CD14-positive monocyte (primary cell): ENCODE results near the gene TWNK. TPM values are rescaled to one million over a fixed set of nuclear protein-coding genes. Genes with fewer than 3 reads are reported as not detected.

ENCODE experiments used
- DNase-seq, 3 donors: peaks; one replicate each; pipeline ENCODE4 v3.0.0-alpha.2; 2011 to 2022
- H2AFZ ChIP-seq: 2 replicates; pipeline ENCODE4 v1.6.0; 2012; ENCODE audit warnings: mild to moderate bottlenecking, low read depth, low read length, inconsistent platforms; ENCODE audit not compliant: insufficient read depth, poor library complexity, severe bottlenecking
- H3K27ac ChIP-seq, 2 donors: 1 replicate in 1 of 2; 2 replicates in 1 of 2; pipeline ENCODE4 v1.5.1; 2012 to 2013; ENCODE audit warnings: low read length in 2 of 2, control low read depth in 1 of 2, inconsistent platforms in 1 of 2, low read depth in 1 of 2, mild to moderate bottlenecking in 1 of 2
- H3K27me3 ChIP-seq, 2 donors: one replicate each; pipeline versions ENCODE4 v1.6.0 to v1.6.1; 2011 to 2013; ENCODE audit warnings: low read length in 2 of 2; ENCODE audit not compliant: control insufficient read depth in 2 of 2, insufficient read depth in 2 of 2
- H3K36me3 ChIP-seq, 2 donors: replicated peaks in 1 of 2; 1 replicate in 1 of 2; 2 replicates in 1 of 2; pipeline versions ENCODE4 v1.5.1 to v1.6.1; 2012 to 2013; ENCODE audit warnings: low read length in 2 of 2, control low read depth in 1 of 2, inconsistent platforms in 1 of 2, mild to moderate bottlenecking in 1 of 2; ENCODE audit not compliant: insufficient read depth in 2 of 2, control insufficient read depth in 1 of 2
- H3K4me1 ChIP-seq, 2 donors: 1 replicate in 1 of 2; 2 replicates in 1 of 2; pipeline versions ENCODE4 v1.5.1 to v1.6.1; 2012 to 2013; ENCODE audit warnings: low read length in 2 of 2, control low read depth in 1 of 2, inconsistent platforms in 1 of 2, mild to moderate bottlenecking in 1 of 2, moderate library complexity in 1 of 2; ENCODE audit not compliant: insufficient read depth in 2 of 2, control insufficient read depth in 1 of 2
- H3K4me2 ChIP-seq: replicated peaks from 2 replicates; pipeline ENCODE3; 2012; ENCODE audit warnings: low read length, moderate library complexity, mild to moderate bottlenecking; ENCODE audit not compliant: poor library complexity, severe bottlenecking; ENCODE audit errors: extremely low read depth
- H3K4me3 ChIP-seq, 3 experiments: fragments of 200-600 bp in 1 of 3; sonication (generic) in 1 of 3; replicated peaks in 1 of 3; 1 replicate in 2 of 3; 2 replicates in 1 of 3; pipeline ENCODE4 v1.5.1; 2011 to 2013; ENCODE audit warnings: low read length in 3 of 3, mild to moderate bottlenecking in 3 of 3, control low read depth in 2 of 3, low read depth in 2 of 3, inconsistent platforms in 1 of 3, moderate library complexity in 1 of 3
- H3K79me2 ChIP-seq: 2 replicates; pipeline ENCODE4 v1.6.0; 2012; ENCODE audit warnings: mild to moderate bottlenecking, control low read depth, inconsistent platforms, low read length, moderate library complexity; ENCODE audit not compliant: insufficient read depth
- H3K9ac ChIP-seq: 2 replicates; pipeline ENCODE4 v1.6.0; 2017; ENCODE audit warnings: low read length, mild to moderate bottlenecking; ENCODE audit not compliant: insufficient read depth, poor library complexity, severe bottlenecking
- H3K9me3 ChIP-seq, 2 donors: replicated peaks in 1 of 2; 1 replicate in 1 of 2; 2 replicates in 1 of 2; pipeline versions ENCODE4 v1.5.1 to v1.6.1; 2012 to 2013; ENCODE audit warnings: low read length in 2 of 2, control low read depth in 1 of 2; ENCODE audit not compliant: control insufficient read depth in 1 of 2, insufficient read depth in 1 of 2
- H4K20me1 ChIP-seq: 2 replicates; pipeline ENCODE4 v1.6.0; 2012; ENCODE audit warnings: mild to moderate bottlenecking, low read length, control low read depth, moderate library complexity; ENCODE audit not compliant: insufficient read depth
- H3K27ac Mint-ChIP-seq, 7 donors: one replicate each; pipeline ENCODE4 v1.8.0; 2020; ENCODE audit warnings: mild to moderate bottlenecking in 7 of 7, mixed read lengths in 7 of 7, moderate library complexity in 6 of 7, inconsistent platforms in 2 of 7
- H3K27me3 Mint-ChIP-seq, 3 donors: one replicate each; pipeline ENCODE4 v1.8.0; 2021 to 2022; ENCODE audit warnings: low read depth in 3 of 3, mild to moderate bottlenecking in 3 of 3, mixed read lengths in 3 of 3, moderate library complexity in 3 of 3, inconsistent platforms in 1 of 3
- H3K36me3 Mint-ChIP-seq, 2 donors: one replicate each; pipeline ENCODE4 v1.8.0; 2020; ENCODE audit warnings: mixed read lengths in 2 of 2, inconsistent platforms in 1 of 2, mild to moderate bottlenecking in 1 of 2
- H3K4me1 Mint-ChIP-seq: one replicate; pipeline ENCODE4 v1.8.0; 2020; ENCODE audit warnings: mild to moderate bottlenecking, mixed read lengths
- H3K4me3 Mint-ChIP-seq, 2 donors: one replicate each; pipeline ENCODE4 v1.8.0; 2020; ENCODE audit warnings: mild to moderate bottlenecking in 2 of 2, mixed read lengths in 2 of 2, moderate library complexity in 1 of 2
- H3K9me3 Mint-ChIP-seq, 7 donors: one replicate each; pipeline ENCODE4 v1.8.0; 2020 to 2022; ENCODE audit warnings: mixed read lengths in 7 of 7, mild to moderate bottlenecking in 6 of 7, moderate library complexity in 6 of 7, inconsistent platforms in 2 of 7
- CTCF ChIP-seq: fragments of 200-600 bp; IDR thresholded peaks from one replicate; pipeline ENCODE4 v1.8.0; 2022; ENCODE audit warnings: antibody characterized with exemption, mild to moderate bottlenecking
- WGBS: methylation state at CpG from one replicate; pipeline ENCODE4 v1.1.5; 2013; ENCODE audit warnings: missing lambda C conversion rate; ENCODE audit not compliant: insufficient coverage; 5-methylcytosine and 5-hydroxymethylcytosine counted together
- intact Hi-C, 2 donors: fragments of 100-400 bp; cut with micrococcal nuclease; formaldehyde crosslinking; loops; one replicate each; pipeline versions ENCODE4 v1.15.0 to v1.15.1; 2023
- polyA plus RNA-seq, 3 donors: library from polyadenylated mRNA; depleted of rRNA in 1 of 3; unstranded in 2 of 3; stranded (reverse) in 1 of 3; fragments of 300-500 nt in 2 of 3; fragments of >200 nt in 1 of 3; fragmentation: Illumina TruSeq in 2 of 3; gene quantifications; 1 replicate in 2 of 3; 2 replicates in 1 of 3; pipeline ENCODE4 v1.2.3, GENCODE V29; 2012 to 2021

Gene TWNK
- polyA plus RNA-seq, 3 donors = 0.31 to 1.2 (median 0.69) TPM

- H3K27ac Mint-ChIP-seq = no peak overlapping the region
- no peak overlapping the region for H2AFZ ChIP-seq
- TF ChIP-seq CTCF = no peak
- peaks cover 14% of the 10 kb centered on the region for H4K20me1 ChIP-seq
- H3K9me3 ChIP-seq = no peaks in the 10 kb centered on the region
- no peak overlapping the region for H3K4me2 ChIP-seq
- no peak overlapping the region for H3K4me3 ChIP-seq
- intact Hi-C loops = loop anchor here in 1 of 2 donors (5.0 kb wide), 1 partner anchor 102 kb away; no protein-coding TSS in a partner anchor
- peaks cover 0 to 3% of the 10 kb centered on the region in 2 donors for H3K27me3 ChIP-seq
- H3K4me3 Mint-ChIP-seq = no peak overlapping the region
- H3K36me3 ChIP-seq = peaks cover 47 to 54% of the 10 kb centered on the region in 2 donors
- H3K27ac ChIP-seq = no peak overlapping the region
- peaks cover 14 to 22% of the 10 kb centered on the region in 2 donors for H3K4me1 ChIP-seq
- peaks cover 23% of the 10 kb centered on the region for H3K4me1 Mint-ChIP-seq
- H3K79me2 ChIP-seq = no peaks in the 10 kb centered on the region
- WGBS = 95% methylated on average over 2 of the region's 3 CpGs
- H3K9ac ChIP-seq = no peak overlapping the region
- H3K27me3 Mint-ChIP-seq = peaks cover under 1 to 2% (median 1%) of the 10 kb centered on the region in 3 donors
- peaks cover 51 to 58% of the 10 kb centered on the region in 2 donors for H3K36me3 Mint-ChIP-seq
- DNase-seq = no peak
- H3K9me3 Mint-ChIP-seq = no peaks in the 10 kb centered on the region
Observed at GRCh38 chr10:101040061-101040460, 52.7 kb downstream of the TWNK start.

GRCh38 chr10:101040851-101041250 is 53.5 kb downstream of the TWNK start:
- peak overlapping the region in 1 of 7 donors; percentile 76 for H3K27ac Mint-ChIP-seq
- peaks cover 5 to 8% (median 7%) of the 10 kb centered on the region in 3 donors for H3K27me3 Mint-ChIP-seq
- intact Hi-C loops = loop anchor here in 1 of 2 donors (5.0 kb wide), 1 partner anchor 101 kb away; no protein-coding TSS in a partner anchor
- peaks cover 0 to 9% of the 10 kb centered on the region in 2 donors for H3K27me3 ChIP-seq
- no peak for DNase-seq
- peaks cover 14 to 22% of the 10 kb centered on the region in 2 donors for H3K4me1 ChIP-seq
- peaks cover 23% of the 10 kb centered on the region for H3K4me1 Mint-ChIP-seq
- H2AFZ ChIP-seq = no peak overlapping the region
- peaks cover 44 to 50% of the 10 kb centered on the region in 2 donors for H3K36me3 Mint-ChIP-seq
- peak overlapping the region in 1 of 2 donors; percentile 50 for H3K4me3 Mint-ChIP-seq
- H3K9me3 Mint-ChIP-seq = no peaks in the 10 kb centered on the region
- H3K79me2 ChIP-seq = no peaks in the 10 kb centered on the region
- WGBS = 0% methylated on average over 1 of the region's 2 CpGs
- no peak overlapping the region for H3K4me3 ChIP-seq
- TF ChIP-seq CTCF = no peak
- no peak overlapping the region for H3K4me2 ChIP-seq
- no peak overlapping the region for H3K9ac ChIP-seq
- peaks cover 39 to 46% of the 10 kb centered on the region in 2 donors for H3K36me3 ChIP-seq
- H3K27ac ChIP-seq = no peak overlapping the region
- H3K9me3 ChIP-seq = no peaks in the 10 kb centered on the region
- peaks cover 7% of the 10 kb centered on the region for H4K20me1 ChIP-seq
